Trophoblast cell (in vitro differentiated cells and primary cell): ENCODE results near the gene RAD51B.

Experiments
- DNase-seq, 2 donors: peaks; one replicate each; pipeline ENCODE4 v3.0.0-alpha.2; 2016
- H2AFZ ChIP-seq: 2 replicates; pipeline ENCODE4 v1.6.1; 2013; ENCODE audit warnings: low read length, moderate library complexity, mild to moderate bottlenecking; ENCODE audit not compliant: insufficient read depth, poor library complexity
- H2AK5ac ChIP-seq: 2 replicates; pipeline ENCODE4 v1.6.1; 2013; ENCODE audit warnings: mild to moderate bottlenecking, low read length
- H2BK120ac ChIP-seq: 2 replicates; pipeline ENCODE4 v1.6.1; 2013; ENCODE audit warnings: low read length, mild to moderate bottlenecking, moderate library complexity; ENCODE audit not compliant: insufficient read depth, poor library complexity
- H2BK12ac ChIP-seq: 2 replicates; pipeline ENCODE4 v1.6.1; 2013; ENCODE audit warnings: mild to moderate bottlenecking, low read length, moderate library complexity
- H2BK5ac ChIP-seq: 2 replicates; pipeline ENCODE4 v1.6.1; 2013; ENCODE audit warnings: low read length, low read depth, moderate library complexity, mild to moderate bottlenecking; ENCODE audit not compliant: poor library complexity
- H3K14ac ChIP-seq: 2 replicates; pipeline ENCODE4 v1.6.1; 2013; ENCODE audit warnings: mild to moderate bottlenecking, low read length
- H3K18ac ChIP-seq: 2 replicates; pipeline ENCODE4 v1.6.1; 2013; ENCODE audit warnings: mild to moderate bottlenecking, low read length
- H3K23ac ChIP-seq: 2 replicates; pipeline ENCODE4 v1.6.1; 2013; ENCODE audit warnings: low read length
- H3K27ac ChIP-seq: 2 replicates; pipeline ENCODE4 v1.5.1; 2013; ENCODE audit warnings: low read depth, mild to moderate bottlenecking, inconsistent platforms, low read length, moderate library complexity
- H3K27me3 ChIP-seq: 2 replicates; pipeline ENCODE4 v1.6.1; 2013; ENCODE audit warnings: inconsistent platforms, mild to moderate bottlenecking, low read length, moderate library complexity; ENCODE audit not compliant: insufficient read depth
- H3K36me3 ChIP-seq, 2 experiments: 1 replicate in 1 of 2; 2 replicates in 1 of 2; pipeline ENCODE4 v1.6.1; 2013; ENCODE audit warnings: low read length in 2 of 2, mild to moderate bottlenecking in 2 of 2, moderate library complexity in 1 of 2; ENCODE audit not compliant: insufficient read depth in 2 of 2, control insufficient read depth in 1 of 2
- H3K4ac ChIP-seq: 2 replicates; pipeline ENCODE4 v1.6.1; 2013; ENCODE audit warnings: low read depth, mild to moderate bottlenecking, low read length, moderate library complexity
- H3K4me1 ChIP-seq, 2 experiments: 1 replicate in 1 of 2; 2 replicates in 1 of 2; pipeline ENCODE4 v1.6.1; 2013; ENCODE audit warnings: low read length in 2 of 2, mild to moderate bottlenecking in 2 of 2, moderate library complexity in 1 of 2; ENCODE audit not compliant: insufficient read depth in 2 of 2, control insufficient read depth in 1 of 2
- H3K4me2 ChIP-seq: 2 replicates; pipeline ENCODE4 v1.6.1; 2013; ENCODE audit warnings: inconsistent platforms, mild to moderate bottlenecking, low read length, moderate library complexity
- H3K4me3 ChIP-seq: 2 replicates; pipeline ENCODE4 v1.5.1; 2013; ENCODE audit warnings: mild to moderate bottlenecking, low read depth, low read length, inconsistent platforms
- H3K79me1 ChIP-seq: one replicate; pipeline ENCODE4 v1.6.1; 2013; ENCODE audit warnings: low read length
- H3K79me2 ChIP-seq: 2 replicates; pipeline ENCODE4 v1.6.1; 2013; ENCODE audit warnings: low read length, mild to moderate bottlenecking; ENCODE audit not compliant: control insufficient read depth, insufficient read depth, poor library complexity
- H3K9ac ChIP-seq: 2 replicates; pipeline ENCODE4 v1.6.1; 2013; ENCODE audit warnings: mild to moderate bottlenecking, low read length
- H3K9me3 ChIP-seq: 2 replicates; pipeline ENCODE4 v1.6.1; 2013; ENCODE audit warnings: low read depth, mild to moderate bottlenecking, control low read depth, inconsistent platforms, low read length; ENCODE audit not compliant: insufficient read depth
- H4K12ac ChIP-seq: 2 replicates; pipeline ENCODE4 v1.6.1; 2013; ENCODE audit warnings: low read depth, mild to moderate bottlenecking, low read length, moderate library complexity
- H4K8ac ChIP-seq: 2 replicates; pipeline ENCODE4 v1.6.1; 2013; ENCODE audit warnings: low read depth, mild to moderate bottlenecking, low read length, moderate library complexity
- H4K91ac ChIP-seq: one replicate; pipeline ENCODE4 v1.6.1; 2013; ENCODE audit warnings: low read depth, mild to moderate bottlenecking, low read length, moderate library complexity
- WGBS: extraction: QIAGEN DNeasy Blood & Tissue Kit; methylation state at CpG from one replicate; pipeline ENCODE4 v1.1.7; 2013; ENCODE audit warnings: missing lambda C conversion rate; ENCODE audit not compliant: insufficient read length, insufficient coverage; ENCODE audit errors: extremely low coverage; 5-methylcytosine and 5-hydroxymethylcytosine counted together

The RAD51B gene

DNA sequence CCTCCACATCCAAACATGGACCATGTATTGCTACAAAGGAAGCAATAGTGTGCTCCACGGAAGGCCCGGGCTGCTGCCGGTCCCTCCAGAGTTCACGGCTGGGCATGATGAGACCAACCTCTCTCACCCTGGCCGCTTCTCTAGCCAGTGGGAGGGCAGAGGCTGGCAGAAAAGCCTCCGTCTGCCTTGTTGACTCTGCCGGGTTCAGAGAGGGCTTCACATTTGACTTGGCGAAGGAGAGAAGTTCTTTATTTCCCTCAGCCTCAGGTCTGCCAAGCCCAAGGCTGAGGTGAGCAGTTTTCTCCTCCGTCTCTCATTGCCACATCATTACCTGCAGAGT lies 743.3 kb downstream of the RAD51B start:
- Histone ChIP-seq H3K18ac (peak overlapping the region; percentile 87), H3K4me3 (no peak overlapping the region), H3K9ac (no peak overlapping the region), H3K9me3 (no peaks in the 10 kb centered on the region), H3K79me1 (peaks cover 43% of the 10 kb centered on the region), H3K4me1 (peaks cover 30 to 45% of the 10 kb centered on the region in 2 experiments), H2BK120ac (peak overlapping the region; percentile 93), H3K4ac (peak overlapping the region; percentile 53), H4K91ac (peak overlapping the region; percentile 96), H3K4me2 (peak overlapping the region; percentile 17), H3K79me2 (peaks cover 7% of the 10 kb centered on the region), H2BK5ac (peak overlapping the region; percentile 78), H3K27me3 (no peaks in the 10 kb centered on the region), H3K27ac (peak overlapping the region; percentile 76), H4K8ac (peak overlapping the region; percentile 59), H3K36me3 (no peaks in the 10 kb centered on the region), H2BK12ac (peak overlapping the region; percentile 91), H3K23ac (no peak overlapping the region), H2AFZ (peak overlapping the region; percentile 46), H2AK5ac (peak overlapping the region; percentile 73), H4K12ac (no peak overlapping the region), H3K14ac (peak overlapping the region; percentile 71)
- DNase-seq: no peak
- WGBS: no CpG with 5 or more reads among the region's 9 CpGs

DNA sequence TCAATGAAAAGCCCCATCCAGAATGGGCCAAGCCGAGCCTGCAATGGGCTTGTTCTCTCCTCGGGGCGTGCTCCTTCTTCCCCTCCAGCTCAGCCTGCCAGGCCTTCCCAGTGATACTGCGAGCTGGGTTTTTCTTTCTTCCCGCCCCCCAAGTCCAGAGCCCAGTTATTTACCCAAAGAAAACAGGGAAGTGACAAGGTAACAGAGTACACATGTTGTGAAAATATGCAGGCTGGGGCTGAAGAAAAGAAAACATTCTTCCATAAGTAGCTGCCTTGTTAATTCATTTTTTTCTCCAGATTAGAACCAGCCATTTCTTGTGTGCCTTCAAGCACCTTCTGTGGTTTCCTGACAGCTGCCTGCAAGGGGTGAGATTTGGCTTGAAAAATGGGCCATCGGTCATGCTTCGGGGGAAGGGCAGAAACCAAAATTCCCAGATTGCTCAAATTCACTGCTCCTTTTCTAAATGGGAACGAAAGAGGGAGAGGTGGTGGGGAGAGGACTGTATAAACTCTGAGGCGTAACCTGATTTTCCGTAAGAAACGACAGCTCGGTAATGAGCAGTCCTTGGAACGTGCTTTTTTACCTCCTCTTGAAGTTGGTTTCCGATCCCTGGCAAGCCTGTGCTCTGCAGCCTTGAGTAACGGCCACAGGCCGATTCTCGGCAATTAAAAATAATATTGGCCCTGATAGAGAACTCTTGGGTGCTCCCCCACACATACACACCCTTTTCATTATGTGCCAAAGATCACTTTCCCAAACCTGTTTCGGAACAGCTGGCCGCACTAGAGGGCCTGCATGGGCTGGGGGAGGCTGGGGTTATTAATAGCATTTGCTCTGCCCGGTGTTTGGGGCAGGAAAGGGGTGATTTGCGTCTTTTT lies 743.9 kb downstream of the RAD51B start:
- Histone ChIP-seq H3K14ac (peak overlapping the region; percentile 83), H4K91ac (peak overlapping the region; percentile 96), H3K4me3 (no peak overlapping the region), H4K8ac (peak overlapping the region; percentile 26), H2AK5ac (peak overlapping the region; percentile 76), H3K23ac (no peak overlapping the region), H3K18ac (peak overlapping the region; percentile 88), H2BK120ac (peak overlapping the region; percentile 93), H2BK5ac (peak overlapping the region; percentile 71), H3K27ac (peak overlapping the region; percentile 76), H3K79me1 (peaks cover 43% of the 10 kb centered on the region), H2AFZ (no peak overlapping the region), H3K4ac (peak overlapping the region; percentile 81), H3K9me3 (no peaks in the 10 kb centered on the region), H3K4me2 (peak overlapping the region; percentile 17), H3K9ac (no peak overlapping the region), H3K27me3 (no peaks in the 10 kb centered on the region), H3K79me2 (peaks cover 7% of the 10 kb centered on the region), H4K12ac (no peak overlapping the region), H3K4me1 (peaks cover 30 to 45% of the 10 kb centered on the region in 2 experiments), H3K36me3 (no peaks in the 10 kb centered on the region), H2BK12ac (peak overlapping the region; percentile 97)
- peak; percentile 62 to 67 for DNase-seq
- no CpG with 5 or more reads among the region's 21 CpGs for WGBS

DNA sequence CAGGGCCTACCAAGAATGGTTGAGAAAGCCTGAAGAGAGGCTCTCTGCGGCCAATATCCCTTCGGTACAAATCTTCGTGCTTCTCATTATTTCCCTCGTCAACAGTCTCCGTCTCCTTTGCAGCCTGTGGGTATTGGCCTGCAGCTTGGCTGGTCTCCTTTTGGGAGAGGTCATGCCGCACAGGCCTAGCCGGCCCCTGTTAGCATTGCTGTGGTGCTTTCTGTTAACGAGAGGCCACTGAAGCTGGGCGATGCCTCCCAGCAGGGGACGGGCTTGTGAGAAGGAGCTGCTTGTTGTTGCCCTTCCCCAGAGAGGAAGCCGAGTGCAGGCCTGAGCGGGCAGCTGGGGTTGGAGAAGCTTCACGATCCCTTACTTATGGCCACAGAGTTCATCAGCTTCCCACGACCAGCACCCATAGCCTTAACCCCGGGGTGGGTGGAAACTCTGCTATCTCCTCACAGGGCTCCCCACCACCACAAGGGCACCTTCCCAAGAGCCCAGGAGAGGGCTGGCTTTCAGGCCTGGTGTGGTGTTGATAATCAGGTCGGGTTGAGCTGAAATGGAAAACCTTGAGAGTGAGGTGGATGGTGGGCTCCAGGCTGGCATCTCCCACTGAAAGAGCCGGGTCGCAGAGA lies 744.7 kb downstream of the RAD51B start:
- Histone ChIP-seq H3K23ac (no peak overlapping the region), H3K27ac (peak overlapping the region; percentile 76), H3K14ac (peak overlapping the region; percentile 83), H3K4me1 (peaks cover 30 to 45% of the 10 kb centered on the region in 2 experiments), H2BK12ac (peak overlapping the region; percentile 97), H2AFZ (peak overlapping the region; percentile 58), H2BK5ac (peak overlapping the region; percentile 71), H3K9ac (no peak overlapping the region), H3K27me3 (no peaks in the 10 kb centered on the region), H3K36me3 (no peaks in the 10 kb centered on the region), H2AK5ac (peak overlapping the region; percentile 91), H3K79me2 (peaks cover 7% of the 10 kb centered on the region), H3K18ac (peak overlapping the region; percentile 88), H4K12ac (peak overlapping the region; percentile 20), H3K4me3 (no peak overlapping the region), H2BK120ac (peak overlapping the region; percentile 83), H3K4ac (peak overlapping the region; percentile 81), H4K8ac (peak overlapping the region; percentile 78), H3K79me1 (peaks cover 43% of the 10 kb centered on the region), H3K4me2 (peak overlapping the region; percentile 7), H3K9me3 (no peaks in the 10 kb centered on the region), H4K91ac (peak overlapping the region; percentile 96)
- peak; percentile 80 to 84 for DNase-seq
- no CpG with 5 or more reads among the region's 18 CpGs for WGBS

DNA sequence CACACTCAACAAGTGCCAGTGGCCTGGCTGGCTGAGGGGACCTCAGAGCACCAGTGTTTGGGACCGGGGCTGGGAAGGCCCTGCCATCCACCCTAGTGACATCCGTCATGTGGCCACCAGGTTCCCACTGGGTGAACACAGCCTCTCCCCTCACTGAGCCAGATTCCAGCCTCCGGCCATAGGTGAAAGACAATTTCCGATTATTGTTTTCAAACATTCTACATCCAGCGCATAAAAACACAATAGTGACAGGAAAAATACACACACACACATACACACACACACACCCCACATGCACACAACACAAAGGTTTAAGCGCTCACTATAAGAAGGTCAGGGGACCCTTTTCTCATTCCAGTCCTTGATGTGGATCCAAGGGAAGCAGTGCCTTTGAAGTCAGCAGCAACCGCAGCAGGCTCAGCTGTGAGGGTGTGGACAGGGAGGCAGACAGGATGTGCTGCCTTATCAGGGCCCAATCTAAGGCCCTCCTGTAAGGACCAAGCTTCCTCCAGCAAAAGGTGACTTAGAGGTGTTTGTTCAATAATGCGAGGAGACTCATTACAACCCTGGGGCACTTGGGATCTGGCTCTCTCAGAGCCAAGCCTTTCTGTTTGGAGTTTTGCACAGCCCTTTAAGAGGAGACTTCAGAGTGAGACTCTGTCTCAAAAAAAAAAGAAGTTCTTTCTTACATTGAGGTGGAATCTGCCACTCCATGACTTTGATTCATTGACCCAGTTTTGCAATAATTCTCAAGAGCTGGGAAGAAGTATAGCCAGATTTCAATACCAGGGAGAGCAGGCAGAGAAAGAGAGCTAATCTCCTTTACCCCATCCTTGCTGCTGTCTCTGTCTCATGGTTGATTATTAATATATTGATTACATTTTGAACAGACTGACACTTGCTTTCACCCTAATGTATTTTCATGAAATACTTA lies 745.5 kb downstream of the RAD51B start:
- Histone ChIP-seq H3K4ac (peak overlapping the region; percentile 81), H3K79me1 (peaks cover 47% of the 10 kb centered on the region)
- WGBS: no CpG with 5 or more reads among the region's 8 CpGs

More for the DNA sequence above, 745.5 kb downstream of the RAD51B start:
- peak in 1 of 2 donors; percentile 20 for DNase-seq
- H3K9ac ChIP-seq: no peak overlapping the region
- H3K9me3 ChIP-seq: no peaks in the 10 kb centered on the region
- H4K91ac ChIP-seq: peak overlapping the region; percentile 96
- H3K23ac ChIP-seq: no peak overlapping the region
- H3K36me3 ChIP-seq: no peaks in the 10 kb centered on the region
- H4K8ac ChIP-seq: peak overlapping the region; percentile 78
- H3K27me3 ChIP-seq: no peaks in the 10 kb centered on the region
- peaks cover 7% of the 10 kb centered on the region for H3K79me2 ChIP-seq
- H2AFZ ChIP-seq: peak overlapping the region; percentile 58
- no peak overlapping the region for H3K4me3 ChIP-seq
- peak overlapping the region; percentile 88 for H3K18ac ChIP-seq
- peak overlapping the region; percentile 71 for H2BK5ac ChIP-seq
- H2BK120ac ChIP-seq: peak overlapping the region; percentile 83
- H3K4me2 ChIP-seq: peak overlapping the region; percentile 7
- H3K27ac ChIP-seq: peak overlapping the region; percentile 76
- peak overlapping the region; percentile 97 for H2BK12ac ChIP-seq
- H3K4me1 ChIP-seq: peaks cover 37 to 53% of the 10 kb centered on the region in 2 experiments
- H4K12ac ChIP-seq: no peak overlapping the region
- H3K14ac ChIP-seq: peak overlapping the region; percentile 83
- peak overlapping the region; percentile 91 for H2AK5ac ChIP-seq
